ENCODE data around the gene MOAP1. TPM values are rescaled to one million over a fixed set of nuclear protein-coding genes. Genes with fewer than 3 reads are reported as not detected.

The MOAP1 gene
- total and polyA plus RNA-seq, 8 donors: 0.87 to 44.1 (median 19.2) TPM

GRCh38 chr14:93207468-93208308, 23.0 kb upstream of the MOAP1 start:
- 0 to 1% (median 0%) methylated on average over 23 of the region's 23 CpGs for WGBS, 5 donors
- H3K27me3 ChIP-seq: no peaks in the 10 kb centered on the region
- peak overlapping the region; percentile 87 to 93 (median 90) for H3K27ac ChIP-seq
- TF ChIP-seq POLR2AphosphoS5 (IDR thresholded peaks at IDR 0.05) (no peak), CTCF (IDR thresholded peaks at IDR 0.05) (peak in 1 of 7 experiments; percentile 2), EP300 (IDR thresholded peaks at IDR 0.05) (no peak), POLR2A (IDR thresholded peaks at IDR 0.05) (no peak)
- H3K9me3 ChIP-seq: no peaks in the 10 kb centered on the region
- H3K36me3 ChIP-seq: peaks cover 0 to 22% (median 21%) of the 10 kb centered on the region in 4 donors
- peak; percentile 40 to 81 for DNase-seq
- H3K4me3 ChIP-seq: peak overlapping the region; percentile 68 to 89 (median 80)
- H3K4me1 ChIP-seq: peaks cover 27 to 55% (median 41%) of the 10 kb centered on the region in 4 donors
- intact Hi-C loops (cut with DNase I; ENCODE audit: low total_unique reads): no loop called here

GRCh38 chr14:93206793-93207467, 22.2 kb upstream of the MOAP1 start, which contains the start of the genes GON7 and UBR7:
GON7 (minus strand) TSS chr14:93207065; CDS start chr14:93207037, 28 bp downstream.
UBR7 (plus strand) TSS chr14:93207256; CDS start chr14:93207292, 36 bp downstream.
- H3K27ac ChIP-seq: peak within 1 kb of the TSS; percentile 87 to 93 (median 90)
- TF ChIP-seq EP300 (IDR thresholded peaks at IDR 0.05): no peak
- peak; percentile 88 to 98 (median 91) for TF ChIP-seq POLR2AphosphoS5 (IDR thresholded peaks at IDR 0.05)
- peak in 1 of 4 donors; percentile 68 for TF ChIP-seq POLR2A (IDR thresholded peaks at IDR 0.05)
- TF ChIP-seq CTCF (IDR thresholded peaks at IDR 0.05): peak in 4 of 7 experiments; percentile 2 to 42 (median 28)
- peak within 1 kb of the TSS; percentile 68 to 89 (median 80) for H3K4me3 ChIP-seq
- H3K27me3 ChIP-seq: no peaks in the 10 kb centered on the region
- intact Hi-C loops (cut with DNase I; ENCODE audit: low total_unique reads): no loop called here
- 0 to 1% (median 1%) methylated on average over 58 to 65 of the region's 65 CpGs for WGBS, 5 donors
- H3K36me3 ChIP-seq: peaks cover 0 to 14% (median 13%) of the 10 kb centered on the region in 4 donors
- DNase-seq: peak; percentile 94 to 99
- H3K4me1 ChIP-seq: peaks cover 27 to 55% (median 41%) of the 10 kb centered on the region in 4 donors
- H3K9me3 ChIP-seq: no peaks in the 10 kb centered on the region

GRCh38 chr14:93201155-93201704, 16.5 kb upstream of the MOAP1 start:
- no peak for DNase-seq
- H3K27ac ChIP-seq: no peak overlapping the region
- intact Hi-C loops (cut with DNase I; ENCODE audit: low total_unique reads): no loop called here
- H3K4me3 ChIP-seq: no peak overlapping the region
- 63 to 78% (median 67%) methylated on average over 7 of the region's 7 CpGs for WGBS, 5 donors
- H3K27me3 ChIP-seq: no peaks in the 10 kb centered on the region
- H3K36me3 ChIP-seq: peaks cover 0 to 5% (median 4%) of the 10 kb centered on the region in 4 donors
- H3K4me1 ChIP-seq: peaks cover 6 to 21% (median 13%) of the 10 kb centered on the region in 4 donors
- TF ChIP-seq CTCF (IDR thresholded peaks at IDR 0.05) (no peak), POLR2A (IDR thresholded peaks at IDR 0.05) (no peak), EP300 (IDR thresholded peaks at IDR 0.05) (no peak), POLR2AphosphoS5 (IDR thresholded peaks at IDR 0.05) (no peak)
- H3K9me3 ChIP-seq: no peaks in the 10 kb centered on the region

- Histone ChIP-seq H3K9me3 (no peaks in the 10 kb centered on the region), H3K4me1 (peaks cover 0 to 15% (median 6%) of the 10 kb centered on the region in 4 donors), H3K36me3 (peaks cover 0 to 5% (median 4%) of the 10 kb centered on the region in 4 donors), H3K27me3 (no peaks in the 10 kb centered on the region), H3K27ac (no peak overlapping the region), H3K4me3 (no peak overlapping the region)
- intact Hi-C loops (cut with DNase I; ENCODE audit: low total_unique reads): no loop called here
- 89 to 97% (median 95%) methylated on average over 5 of the region's 5 CpGs for WGBS, 5 donors
- DNase-seq: no peak
- no peak for TF ChIP-seq CTCF (IDR thresholded peaks at IDR 0.05)
- TF ChIP-seq POLR2A (IDR thresholded peaks at IDR 0.05): no peak
- TF ChIP-seq POLR2AphosphoS5 (IDR thresholded peaks at IDR 0.05): no peak
- no peak for TF ChIP-seq EP300 (IDR thresholded peaks at IDR 0.05)
Measured at GRCh38 chr14:93200553-93200952, 15.9 kb upstream of the MOAP1 start.

Measured in stomach (tissue), 9 donors.